HG03196 (cell line): ENCODE results near the gene HUNK.

ENCODE experiments used
- ATAC-seq: cut with Tn5 transposase; IDR thresholded peaks from one replicate; pipeline ENCODE4 v1.9.1; 2021; ENCODE audit not compliant: unreplicated experiment

The HUNK gene

GRCh38 chr21:32044205-32045180 lies 171.7 kb downstream of the HUNK start:
- no peak for ATAC-seq

GRCh38 chr21:32046191-32046590 lies 173.4 kb downstream of the HUNK start:
- no peak for ATAC-seq

GRCh38 chr21:32048353-32048752 lies 175.5 kb downstream of the HUNK start:
- ATAC-seq = no peak
